Endometrium (tissue), 2 donors: ENCODE measurements around the gene ACOT7.
"Not testable (repeated sequence)": the region's sequence is repeated elsewhere in the genome, so short reads cannot be mapped to it uniquely, and the experiment has no call there.

Experiments
- FAIRE-seq: peaks from 2 replicates; lab custom pipeline; 2012; peaks lifted over from hg19 to GRCh38; lab: Jason Lieb, UNC
- donor health status: control.
- donor health status: control.

The ACOT7 gene

DNA sequence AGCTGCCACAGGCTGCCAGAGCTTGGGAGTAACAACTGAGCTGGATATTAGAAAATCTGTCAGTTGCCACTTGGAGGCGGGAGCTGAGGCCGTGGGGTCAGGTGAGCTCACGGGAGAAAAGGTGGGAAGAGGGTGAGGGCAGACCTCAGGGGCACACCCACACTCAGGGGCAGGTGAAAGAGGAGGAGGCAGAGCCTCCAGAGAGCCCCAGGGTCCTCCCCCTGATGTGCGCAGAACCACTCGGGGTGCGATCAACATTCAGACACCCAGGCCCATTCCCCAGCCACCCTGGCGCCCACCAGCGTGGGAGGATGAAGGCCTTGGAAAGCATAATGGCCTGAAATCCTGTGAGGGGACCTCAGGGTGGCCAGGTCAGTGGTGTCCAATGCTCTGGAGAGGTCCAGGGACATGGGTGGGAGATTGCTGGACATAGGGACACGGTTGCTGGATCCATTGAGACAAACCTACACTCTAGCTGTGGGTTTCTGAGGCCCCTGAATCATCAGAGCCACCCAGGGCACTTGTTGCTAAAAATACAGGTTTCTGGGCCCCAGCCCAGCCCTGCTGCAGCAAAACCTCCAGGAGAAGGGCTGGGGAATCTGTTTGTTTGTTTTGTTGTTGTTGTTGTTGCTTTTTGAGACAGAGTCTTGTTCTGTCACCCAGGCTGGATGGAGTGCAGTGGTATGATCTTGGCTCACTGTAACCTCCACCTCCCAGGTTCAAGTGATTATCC lies 83.3 kb downstream of the ACOT7 start:
- FAIRE-seq: no peak

DNA sequence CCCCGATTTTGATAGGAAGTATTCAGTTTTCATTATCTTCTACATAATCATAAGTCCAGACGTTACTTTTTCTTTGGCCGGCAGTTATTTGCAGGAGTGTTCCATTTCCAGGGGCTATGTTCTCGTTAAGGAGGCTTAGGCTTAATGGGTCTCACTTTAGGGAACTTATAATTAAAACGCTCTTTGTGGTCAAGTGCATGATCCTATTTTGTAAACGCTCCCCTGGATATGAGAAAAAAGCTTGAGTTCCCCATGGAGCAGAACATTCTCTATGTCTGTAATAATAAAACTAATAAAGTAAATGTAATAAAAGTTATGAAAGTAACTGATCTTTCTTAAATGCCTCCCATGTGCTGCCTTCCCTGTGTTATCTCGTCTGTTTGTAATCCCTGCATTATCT lies 84.0 kb downstream of the ACOT7 start:
- FAIRE-seq: no peak

DNA sequence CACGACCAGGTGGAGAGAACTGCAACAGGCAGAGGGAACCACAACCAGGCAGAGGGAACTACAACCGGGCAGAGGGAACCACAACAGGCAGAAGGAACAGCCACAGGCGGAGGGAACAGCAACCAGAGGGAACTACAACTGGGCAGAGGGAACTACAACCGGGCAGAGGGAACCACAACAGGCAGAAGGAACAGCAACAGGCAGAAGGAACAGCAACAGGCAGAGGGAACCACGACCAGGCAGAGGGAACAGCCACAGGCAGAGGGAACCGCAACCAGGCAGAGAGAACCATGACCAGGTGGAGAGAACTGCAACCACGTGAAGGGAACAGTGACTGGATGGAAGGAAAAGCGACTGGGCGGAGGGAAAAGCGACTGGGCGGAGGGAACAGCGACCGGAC lies 85.1 kb downstream of the ACOT7 start:
- FAIRE-seq: no peak

DNA sequence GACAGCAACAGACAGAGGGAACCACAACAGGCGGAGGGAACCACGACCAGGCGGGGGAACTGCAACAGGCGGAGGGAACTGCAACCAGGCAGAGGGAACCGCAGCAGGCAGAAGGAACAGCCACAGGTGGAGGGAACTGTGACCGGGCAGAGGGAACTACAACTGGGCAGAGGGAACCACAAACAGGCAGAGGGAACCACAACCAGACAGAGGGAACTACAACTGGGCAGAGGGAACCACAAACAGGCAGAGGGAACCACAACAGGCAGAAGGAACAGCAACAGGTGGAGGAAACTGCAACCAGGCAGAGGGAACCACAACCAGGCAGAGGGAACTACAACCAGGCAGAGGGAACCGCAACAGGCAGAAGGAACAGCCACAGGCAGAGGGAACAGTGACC lies 85.9 kb downstream of the ACOT7 start:
- not testable (repeated sequence) for FAIRE-seq

DNA sequence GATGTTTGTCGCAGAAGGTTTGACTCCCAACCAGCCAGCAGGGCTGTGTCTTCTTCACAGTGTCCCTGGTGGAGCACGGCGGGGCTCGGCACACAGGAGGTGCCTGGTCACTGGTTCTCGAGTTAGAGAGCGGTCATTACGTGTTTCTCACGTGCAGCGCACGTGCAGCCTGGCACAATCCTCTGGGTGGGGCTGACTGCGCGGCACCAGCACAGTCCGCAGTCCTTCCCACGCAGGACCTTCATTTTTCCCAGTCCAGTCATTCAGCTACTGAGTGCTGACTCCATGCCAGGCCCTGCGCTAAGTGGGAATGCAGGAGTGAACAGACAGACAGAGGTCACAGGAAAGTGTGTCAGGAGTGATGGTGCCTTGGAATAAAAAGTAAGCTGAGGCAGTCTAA lies 86.5 kb downstream of the ACOT7 start:
- FAIRE-seq: no peak

GRCh38 chr1:6303397-6304012 lies 90.1 kb downstream of the ACOT7 start:
- no peak for FAIRE-seq

- FAIRE-seq: no peak
Measured at GRCh38 chr1:6302568-6302967, 91.0 kb downstream of the ACOT7 start.

GRCh38 chr1:6301526-6301925 lies 92.0 kb downstream of the ACOT7 start:
- FAIRE-seq: no peak

DNA sequence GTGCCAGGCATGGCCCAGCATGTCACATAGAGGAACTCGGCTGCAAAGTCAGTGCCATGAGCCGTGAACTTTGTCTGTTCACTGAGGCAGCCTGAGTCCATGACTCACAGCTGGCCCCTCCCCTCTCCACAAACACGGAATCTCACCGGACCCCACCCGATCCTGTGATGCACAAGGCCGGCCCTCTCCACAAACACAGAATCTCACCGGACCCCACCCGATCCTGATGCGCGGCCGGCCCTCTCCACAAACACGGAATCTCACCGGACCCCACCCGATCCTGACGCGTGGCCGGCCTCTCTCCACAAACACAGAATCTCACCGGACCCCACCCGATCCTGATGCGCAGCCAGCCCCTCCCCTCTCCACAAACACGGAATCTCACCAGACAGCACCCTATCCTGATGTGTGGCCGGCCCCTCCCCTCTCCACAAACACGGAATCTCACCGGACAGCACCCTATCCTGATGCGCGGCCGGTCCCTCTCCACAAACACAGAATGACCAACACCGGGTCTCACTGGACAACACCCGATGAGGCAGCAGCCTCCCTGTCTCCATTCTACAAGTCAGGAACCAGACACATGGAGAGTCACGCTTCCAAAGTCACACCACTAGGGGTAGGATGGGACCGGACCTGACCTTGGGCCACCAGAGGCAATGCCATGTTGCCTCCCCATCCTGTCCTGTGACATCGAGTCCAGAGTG lies 93.1 kb downstream of the ACOT7 start:
- FAIRE-seq: no peak

- FAIRE-seq: no peak
Measured at GRCh38 chr1:6299557-6300165, 93.9 kb downstream of the ACOT7 start.

- FAIRE-seq: no peak
Measured at GRCh38 chr1:6298940-6299465, 94.6 kb downstream of the ACOT7 start.

- FAIRE-seq: no peak
Measured at GRCh38 chr1:6298530-6298929, 95.0 kb downstream of the ACOT7 start.

GRCh38 chr1:6295910-6296309 lies 97.7 kb downstream of the ACOT7 start:
- no peak for FAIRE-seq

DNA sequence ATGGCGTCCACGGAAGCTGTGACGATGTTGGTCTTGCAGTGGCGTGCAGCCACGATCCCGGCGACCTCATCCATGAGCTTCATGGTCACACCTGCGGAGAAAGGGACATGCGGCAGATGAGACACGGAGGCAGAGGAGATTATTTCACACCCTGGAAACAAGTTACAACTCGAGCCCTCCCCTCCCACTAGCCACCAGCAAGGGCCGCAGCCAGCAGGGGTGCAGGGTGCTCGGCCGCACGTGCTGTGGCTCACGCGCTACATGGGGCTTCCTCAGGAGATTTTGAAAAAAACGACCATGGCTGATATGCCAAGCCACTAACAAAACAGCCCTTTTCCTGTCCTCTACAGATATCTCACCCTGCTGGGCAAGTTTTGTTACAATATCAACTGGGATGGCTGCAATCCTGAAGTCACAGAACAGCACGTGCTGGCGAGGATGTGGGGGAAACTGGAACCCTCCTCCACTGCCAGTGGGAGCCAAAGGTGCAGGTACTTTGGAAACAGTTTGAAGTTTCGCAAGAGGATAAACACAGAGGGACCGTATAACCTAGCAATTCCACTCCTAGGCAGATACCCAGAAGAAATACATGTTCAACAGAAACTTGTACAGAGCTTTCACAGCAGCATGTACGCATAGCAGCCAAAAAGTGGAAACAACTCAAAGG lies 98.5 kb downstream of the ACOT7 start:
- no peak for FAIRE-seq

GRCh38 chr1:6294080-6294889 lies 99.3 kb downstream of the ACOT7 start:
- no peak for FAIRE-seq

DNA sequence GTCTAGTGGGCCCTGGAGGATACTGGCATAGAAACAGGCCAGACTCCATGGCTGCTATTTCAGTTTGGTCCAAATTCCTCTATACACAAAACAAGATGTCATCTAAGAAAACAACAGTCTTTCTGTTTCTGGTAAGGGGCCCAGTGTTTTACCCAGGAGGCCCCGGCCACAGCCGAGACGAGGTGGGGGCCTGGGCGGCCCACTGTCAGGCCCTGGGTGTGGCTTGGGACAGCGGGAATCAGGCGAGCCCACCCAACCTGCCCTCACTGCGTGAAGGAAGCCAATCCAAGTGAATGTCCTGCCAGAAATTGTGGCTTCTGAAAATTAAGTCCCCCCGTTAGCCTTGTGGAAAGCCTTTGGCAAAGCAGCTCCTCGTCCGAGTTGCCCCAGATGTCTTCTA lies 101.5 kb downstream of the ACOT7 start:
- no peak for FAIRE-seq

- FAIRE-seq: no peak
Measured at GRCh38 chr1:6288665-6289064, 104.9 kb downstream of the ACOT7 start.

GRCh38 chr1:6288026-6288425 lies 105.5 kb downstream of the ACOT7 start:
- no peak for FAIRE-seq

DNA sequence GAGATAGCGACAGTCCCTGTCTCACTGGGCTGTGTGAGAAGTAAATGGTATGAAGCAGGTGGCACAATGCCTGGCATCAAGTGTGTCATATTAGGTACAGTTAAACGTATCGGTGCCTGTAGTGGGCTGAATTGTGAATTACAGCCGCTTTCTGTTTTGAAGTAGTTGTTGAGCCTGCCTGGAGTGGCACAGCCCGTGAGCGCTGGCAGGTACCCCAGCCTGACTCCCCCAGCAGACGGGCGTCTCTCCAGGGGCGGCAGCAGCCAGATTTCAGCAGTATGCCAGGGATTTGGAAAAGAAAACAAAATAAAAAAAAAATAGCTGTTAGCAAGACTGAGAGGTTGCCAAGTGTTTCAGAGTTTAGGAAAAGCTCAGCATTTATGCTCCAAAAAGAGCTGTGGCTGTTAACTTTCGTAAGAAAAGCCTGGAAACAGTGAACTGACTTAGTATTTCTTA lies 106.1 kb downstream of the ACOT7 start:
- no peak for FAIRE-seq

- FAIRE-seq: no peak
Measured at GRCh38 chr1:6287029-6287428, 106.5 kb downstream of the ACOT7 start.

GRCh38 chr1:6286266-6286665 lies 107.3 kb downstream of the ACOT7 start:
- FAIRE-seq: no peak
